B cell (primary cell): ENCODE data around the gene CTNNA2.

ENCODE experiments used
- EZH2 ChIP-seq: IDR thresholded peaks from 2 replicates; pipeline ENCODE4 v1.6.1; 2012; ENCODE audit warnings: borderline replicate concordance, low read depth, mild to moderate bottlenecking, moderate library complexity, low read length; ENCODE audit not compliant: insufficient read depth, poor library complexity, severe bottlenecking
- TF ChIP-seq, protein P1 (sequence below): fragments of 200-600 bp; IDR thresholded peaks from one replicate; pipeline ENCODE4 v1.8.0; 2022; ENCODE audit warnings: antibody characterized with exemption, mild to moderate bottlenecking

DNA sequence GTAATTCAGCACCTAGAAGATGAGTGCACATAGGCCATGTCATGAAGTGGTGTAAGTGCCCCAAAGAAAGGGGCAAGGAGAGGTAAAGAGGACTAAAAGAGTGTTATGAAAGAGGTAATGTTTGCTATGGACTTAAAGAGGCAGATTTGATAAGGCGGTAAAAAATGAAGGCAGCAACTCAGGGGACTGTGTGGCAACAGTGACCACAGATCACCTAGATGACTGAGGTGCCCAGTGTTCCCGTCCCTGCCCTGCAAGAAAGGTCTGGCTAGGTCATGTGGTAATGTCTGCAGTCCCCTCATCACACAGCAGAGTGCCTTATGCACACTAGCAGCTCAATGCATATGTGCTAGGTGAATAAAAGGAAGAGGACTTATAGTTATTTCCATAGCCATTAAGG is 434.9 kb downstream of the CTNNA2 start:
- TF ChIP-seq, protein P1, sequence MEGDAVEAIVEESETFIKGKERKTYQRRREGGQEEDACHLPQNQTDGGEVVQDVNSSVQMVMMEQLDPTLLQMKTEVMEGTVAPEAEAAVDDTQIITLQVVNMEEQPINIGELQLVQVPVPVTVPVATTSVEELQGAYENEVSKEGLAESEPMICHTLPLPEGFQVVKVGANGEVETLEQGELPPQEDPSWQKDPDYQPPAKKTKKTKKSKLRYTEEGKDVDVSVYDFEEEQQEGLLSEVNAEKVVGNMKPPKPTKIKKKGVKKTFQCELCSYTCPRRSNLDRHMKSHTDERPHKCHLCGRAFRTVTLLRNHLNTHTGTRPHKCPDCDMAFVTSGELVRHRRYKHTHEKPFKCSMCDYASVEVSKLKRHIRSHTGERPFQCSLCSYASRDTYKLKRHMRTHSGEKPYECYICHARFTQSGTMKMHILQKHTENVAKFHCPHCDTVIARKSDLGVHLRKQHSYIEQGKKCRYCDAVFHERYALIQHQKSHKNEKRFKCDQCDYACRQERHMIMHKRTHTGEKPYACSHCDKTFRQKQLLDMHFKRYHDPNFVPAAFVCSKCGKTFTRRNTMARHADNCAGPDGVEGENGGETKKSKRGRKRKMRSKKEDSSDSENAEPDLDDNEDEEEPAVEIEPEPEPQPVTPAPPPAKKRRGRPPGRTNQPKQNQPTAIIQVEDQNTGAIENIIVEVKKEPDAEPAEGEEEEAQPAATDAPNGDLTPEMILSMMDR: no peak
- no peak for TF ChIP-seq EZH2
